ENCODE measurements around the gene TNFRSF18.

The TNFRSF18 gene

DNA sequence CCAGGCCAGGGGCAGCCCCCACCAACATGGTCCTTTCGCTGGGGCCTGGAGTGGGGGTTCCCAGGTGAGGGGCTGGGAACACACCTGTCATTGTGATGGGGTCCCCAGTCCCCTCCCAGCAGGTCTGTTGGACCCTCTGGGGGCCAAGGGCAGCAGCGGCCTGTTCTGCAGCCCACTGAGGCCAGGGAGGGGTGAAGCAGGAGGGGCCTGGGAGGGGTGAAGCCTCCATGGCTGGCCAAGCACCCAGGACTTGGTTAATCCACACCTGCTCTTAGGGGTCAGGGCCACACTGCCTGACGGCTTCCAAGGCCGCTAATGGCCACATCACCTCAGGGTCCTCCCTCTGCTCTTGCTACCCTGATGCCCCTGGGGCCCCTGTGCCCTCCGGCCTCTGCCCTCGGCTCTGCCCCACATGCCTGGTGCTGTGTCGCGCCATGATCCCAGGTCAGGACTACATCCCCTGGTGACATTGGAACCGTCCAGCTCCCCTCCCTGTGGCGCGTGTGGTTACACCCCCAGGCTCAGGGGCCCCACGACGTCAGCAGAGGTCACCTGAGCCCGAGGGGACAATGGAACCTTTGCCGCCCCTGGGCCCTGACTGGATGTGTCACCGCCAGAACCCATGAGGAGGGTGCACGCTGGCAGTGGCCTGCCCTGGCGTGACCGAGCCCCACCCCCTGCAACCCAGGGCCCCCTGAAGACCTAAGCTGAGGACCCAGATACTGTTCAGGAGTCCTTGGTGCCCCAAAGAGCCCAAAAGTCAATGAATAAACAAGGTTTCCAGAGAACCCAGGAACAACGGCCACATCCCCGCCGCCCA lies 7.0 kb downstream of the TNFRSF18 start:
- 88% methylated on average over 22 of the region's 22 CpGs for WGBS
- Histone ChIP-seq H3K9ac (ENCODE audit: low read length) (no peak overlapping the region), H3K4me1 (ENCODE audit: control insufficient read depth, insufficient read depth, low read depth, low read length) (peaks cover 38% of the 10 kb centered on the region), H3K23ac (ENCODE audit: low read length in 2 of 2) (no peak overlapping the region), H3K14ac (ENCODE audit: low read length in 2 of 2) (no peak overlapping the region), H3K9me3 (ENCODE audit: control insufficient read depth, low read length) (peaks cover 5% of the 10 kb centered on the region), H2AFZ (ENCODE audit: low read depth, low read length) (no peak overlapping the region), H3K18ac (ENCODE audit: low read depth in 1 of 2, low read length in 2 of 2) (no peak overlapping the region), H4K91ac (ENCODE audit: low read length) (no peak overlapping the region), H3K4me3 (ENCODE audit: insufficient read depth in 1 of 2, low read depth in 1 of 2, low read length in 2 of 2) (no peak overlapping the region), H4K8ac (ENCODE audit: low read length) (no peak overlapping the region), H2AK5ac (ENCODE audit: low read length, severe bottlenecking) (no peak overlapping the region), H2BK12ac (ENCODE audit: low read length in 2 of 2) (no peak overlapping the region), H3K4ac (ENCODE audit: low read depth in 1 of 2, low read length in 2 of 2) (no peak overlapping the region), H3K79me1 (replicated peaks; ENCODE audit: low read length, poor library complexity, severe bottlenecking) (no peaks in the 10 kb centered on the region), H2BK120ac (ENCODE audit: low read depth, low read length) (no peak overlapping the region), H3K27ac (ENCODE audit: low read length, poor library complexity, severe bottlenecking) (no peak overlapping the region), H3K27me3 (ENCODE audit: control insufficient read depth in 1 of 2, insufficient read depth in 1 of 2, low read length in 2 of 2) (peaks cover 0 to 38% of the 10 kb centered on the region in 2 experiments), H2BK5ac (ENCODE audit: low read depth, low read length, poor library complexity, severe bottlenecking) (no peak overlapping the region), H3K36me3 (ENCODE audit: control insufficient read depth in 1 of 2, insufficient read depth in 2 of 2, low read depth in 1 of 2, low read length in 2 of 2) (no peaks in the 10 kb centered on the region), H2BK15ac (ENCODE audit: low read depth, poor library complexity, severe bottlenecking) (no peak overlapping the region), H3K4me2 (ENCODE audit: low read length, poor library complexity, severe bottlenecking) (no peak overlapping the region)
- DNase-seq, result no peak

DNA sequence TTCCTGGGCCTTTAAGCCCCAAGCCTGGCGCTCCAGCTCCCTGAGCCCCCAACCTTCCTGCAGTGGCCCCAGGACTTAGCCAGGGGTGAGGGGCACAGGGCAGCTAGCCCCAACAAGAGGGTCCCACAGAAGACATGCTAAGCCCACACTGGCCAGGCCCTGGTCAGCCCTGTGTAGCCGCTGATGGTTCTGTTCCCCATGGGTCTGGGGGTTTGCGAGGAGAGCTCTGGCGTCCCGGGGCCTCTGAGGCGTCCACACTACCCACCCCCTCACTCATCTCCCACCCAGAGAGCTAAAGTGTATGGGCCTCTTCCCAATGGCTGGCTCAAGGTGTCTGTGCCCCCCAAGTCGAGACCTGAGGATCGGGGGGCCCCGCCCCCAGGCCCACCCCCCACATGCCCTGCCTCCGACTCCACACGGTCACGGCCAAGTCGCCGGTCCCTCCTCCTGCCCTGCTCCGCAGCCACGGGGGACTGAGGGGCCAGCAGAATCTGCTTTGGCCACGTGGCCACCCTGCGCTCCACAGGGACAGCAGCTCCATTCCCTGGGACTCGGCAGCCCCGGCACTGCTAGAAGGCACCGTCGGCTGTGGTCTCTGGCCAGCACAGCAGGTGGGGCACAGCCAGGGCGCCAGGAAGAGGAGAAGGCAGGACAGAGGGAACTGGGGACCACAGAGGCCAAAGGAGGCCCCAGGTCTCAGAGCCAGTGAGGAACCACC lies 7.8 kb downstream of the TNFRSF18 start:
- no peak overlapping the region for H3K9ac ChIP-seq (ENCODE audit: low read length)
- peaks cover 30% of the 10 kb centered on the region for H3K4me1 ChIP-seq (ENCODE audit: control insufficient read depth, insufficient read depth, low read depth, low read length)
- WGBS, result 84% methylated on average over 23 of the region's 23 CpGs
- H3K23ac ChIP-seq (ENCODE audit: low read length in 2 of 2), result no peak overlapping the region
- H3K9me3 ChIP-seq (ENCODE audit: control insufficient read depth, low read length), result peaks cover 8% of the 10 kb centered on the region
- H2BK12ac ChIP-seq (ENCODE audit: low read length in 2 of 2), result no peak overlapping the region
- H3K4me2 ChIP-seq (ENCODE audit: low read length, poor library complexity, severe bottlenecking), result no peak overlapping the region
- H3K4me3 ChIP-seq (ENCODE audit: insufficient read depth in 1 of 2, low read depth in 1 of 2, low read length in 2 of 2), result no peak overlapping the region
- H2BK120ac ChIP-seq (ENCODE audit: low read depth, low read length), result no peak overlapping the region
- no peak overlapping the region for H2BK15ac ChIP-seq (ENCODE audit: low read depth, poor library complexity, severe bottlenecking)
- H2AK5ac ChIP-seq (ENCODE audit: low read length, severe bottlenecking), result peak overlapping the region; percentile 65
- H4K8ac ChIP-seq (ENCODE audit: low read length), result no peak overlapping the region
- H3K36me3 ChIP-seq (ENCODE audit: control insufficient read depth in 1 of 2, insufficient read depth in 2 of 2, low read depth in 1 of 2, low read length in 2 of 2), result no peaks in the 10 kb centered on the region
- H3K14ac ChIP-seq (ENCODE audit: low read length in 2 of 2), result no peak overlapping the region
- H3K79me1 ChIP-seq (replicated peaks; ENCODE audit: low read length, poor library complexity, severe bottlenecking), result no peaks in the 10 kb centered on the region
- H4K91ac ChIP-seq (ENCODE audit: low read length), result no peak overlapping the region
- peak overlapping the region in 1 of 2 experiments; percentile 2 for H3K18ac ChIP-seq (ENCODE audit: low read depth in 1 of 2, low read length in 2 of 2)
- no peak overlapping the region for H3K27ac ChIP-seq (ENCODE audit: low read length, poor library complexity, severe bottlenecking)
- DNase-seq, result no peak
- H3K4ac ChIP-seq (ENCODE audit: low read depth in 1 of 2, low read length in 2 of 2), result no peak overlapping the region
- H2AFZ ChIP-seq (ENCODE audit: low read depth, low read length), result no peak overlapping the region
- H3K27me3 ChIP-seq (ENCODE audit: control insufficient read depth in 1 of 2, insufficient read depth in 1 of 2, low read length in 2 of 2), result peaks cover 0 to 32% of the 10 kb centered on the region in 2 experiments
- H2BK5ac ChIP-seq (ENCODE audit: low read depth, low read length, poor library complexity, severe bottlenecking), result no peak overlapping the region

DNA sequence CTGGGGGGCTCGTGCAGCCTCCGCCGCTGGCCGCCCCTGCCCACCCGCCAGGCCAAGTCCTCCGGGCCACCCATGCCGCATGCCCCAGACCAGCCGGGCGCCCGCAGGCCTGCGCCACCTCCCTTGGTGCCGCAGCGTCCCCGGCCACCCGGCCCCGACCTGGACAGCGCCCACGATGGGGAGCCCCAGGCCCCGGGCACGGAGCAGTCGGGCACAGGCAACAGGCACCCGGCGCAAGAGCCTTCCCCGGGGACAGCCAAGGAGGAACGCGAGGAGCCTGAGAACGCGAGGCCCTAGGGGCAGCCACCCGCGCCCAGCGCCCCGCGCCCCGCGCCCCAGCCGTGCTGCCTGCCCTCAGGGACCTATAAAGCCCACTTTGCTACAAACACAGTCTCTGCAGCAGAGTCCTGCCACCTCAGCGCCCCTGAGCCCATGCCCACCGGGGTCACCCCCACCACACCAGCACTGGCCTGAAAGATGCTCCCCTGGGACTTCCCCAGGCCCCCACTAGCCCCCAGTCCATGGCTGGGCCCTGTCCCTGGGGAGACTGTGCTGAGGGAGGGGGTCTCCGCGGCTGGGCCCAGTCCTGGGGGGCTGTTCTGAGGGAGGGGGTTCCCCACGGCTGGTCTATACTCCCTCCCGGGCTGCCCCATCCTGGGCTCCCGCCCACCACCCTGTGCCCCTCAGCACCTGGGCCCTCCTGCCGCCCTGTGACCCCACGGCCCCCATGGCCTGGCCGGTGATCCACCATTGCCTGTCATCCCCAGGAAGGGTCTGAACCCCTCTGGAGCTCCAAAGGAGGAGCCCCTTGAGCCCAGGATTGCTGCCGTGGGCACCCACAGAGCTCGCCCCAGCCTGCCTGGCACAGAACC lies 8.6 kb downstream of the TNFRSF18 start:
- Histone ChIP-seq H3K4me3 (ENCODE audit: insufficient read depth in 1 of 2, low read depth in 1 of 2, low read length in 2 of 2) (no peak overlapping the region), H2BK120ac (ENCODE audit: low read depth, low read length) (no peak overlapping the region), H4K8ac (ENCODE audit: low read length) (no peak overlapping the region), H3K9me3 (ENCODE audit: control insufficient read depth, low read length) (peaks cover 8% of the 10 kb centered on the region), H2AK5ac (ENCODE audit: low read length, severe bottlenecking) (peak overlapping the region; percentile 65), H3K14ac (ENCODE audit: low read length in 2 of 2) (no peak overlapping the region), H3K4ac (ENCODE audit: low read depth in 1 of 2, low read length in 2 of 2) (no peak overlapping the region), H3K27me3 (ENCODE audit: control insufficient read depth in 1 of 2, insufficient read depth in 1 of 2, low read length in 2 of 2) (peaks cover 0 to 24% of the 10 kb centered on the region in 2 experiments), H2BK12ac (ENCODE audit: low read length in 2 of 2) (no peak overlapping the region), H3K27ac (ENCODE audit: low read length, poor library complexity, severe bottlenecking) (no peak overlapping the region), H4K91ac (ENCODE audit: low read length) (no peak overlapping the region), H3K18ac (ENCODE audit: low read depth in 1 of 2, low read length in 2 of 2) (peak overlapping the region in 1 of 2 experiments; percentile 2), H3K9ac (ENCODE audit: low read length) (no peak overlapping the region), H2BK15ac (ENCODE audit: low read depth, poor library complexity, severe bottlenecking) (no peak overlapping the region), H3K36me3 (ENCODE audit: control insufficient read depth in 1 of 2, insufficient read depth in 2 of 2, low read depth in 1 of 2, low read length in 2 of 2) (no peaks in the 10 kb centered on the region), H3K79me1 (replicated peaks; ENCODE audit: low read length, poor library complexity, severe bottlenecking) (no peaks in the 10 kb centered on the region), H3K4me1 (ENCODE audit: control insufficient read depth, insufficient read depth, low read depth, low read length) (peaks cover 22% of the 10 kb centered on the region), H2AFZ (ENCODE audit: low read depth, low read length) (no peak overlapping the region), H3K23ac (ENCODE audit: low read length in 2 of 2) (no peak overlapping the region), H2BK5ac (ENCODE audit: low read depth, low read length, poor library complexity, severe bottlenecking) (no peak overlapping the region), H3K4me2 (ENCODE audit: low read length, poor library complexity, severe bottlenecking) (no peak overlapping the region)
- 97% methylated on average over 40 of the region's 48 CpGs for WGBS
- no peak for DNase-seq

DNA sequence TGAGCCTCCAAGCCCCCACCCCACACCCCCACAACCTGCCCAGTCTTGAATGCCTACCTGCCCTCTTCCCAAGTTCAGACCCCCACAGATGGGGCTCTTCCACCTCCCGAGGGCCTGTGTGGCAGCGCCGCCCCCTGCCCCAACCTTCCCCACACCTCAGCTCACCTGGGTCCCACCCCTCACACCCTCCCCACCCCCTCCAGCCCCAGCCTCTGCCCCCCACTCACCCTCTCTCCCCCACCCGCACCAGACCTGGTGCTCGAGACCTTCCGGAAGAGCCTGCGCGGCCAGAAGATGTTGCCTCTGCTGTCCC lies 9.2 kb downstream of the TNFRSF18 start:
- H3K4me1 ChIP-seq (ENCODE audit: control insufficient read depth, insufficient read depth, low read depth, low read length), result peaks cover 22% of the 10 kb centered on the region
- H2BK120ac ChIP-seq (ENCODE audit: low read depth, low read length), result no peak overlapping the region
- H3K79me1 ChIP-seq (replicated peaks; ENCODE audit: low read length, poor library complexity, severe bottlenecking), result no peaks in the 10 kb centered on the region
- H2BK5ac ChIP-seq (ENCODE audit: low read depth, low read length, poor library complexity, severe bottlenecking), result no peak overlapping the region
- H4K8ac ChIP-seq (ENCODE audit: low read length), result no peak overlapping the region
- no peak overlapping the region for H3K14ac ChIP-seq (ENCODE audit: low read length in 2 of 2)
- H3K27me3 ChIP-seq (ENCODE audit: control insufficient read depth in 1 of 2, insufficient read depth in 1 of 2, low read length in 2 of 2), result peaks cover 0 to 23% of the 10 kb centered on the region in 2 experiments
- WGBS, result 93% methylated on average over 8 of the region's 8 CpGs
- no peak overlapping the region for H2BK12ac ChIP-seq (ENCODE audit: low read length in 2 of 2)
- DNase-seq, result no peak
- H3K18ac ChIP-seq (ENCODE audit: low read depth in 1 of 2, low read length in 2 of 2), result no peak overlapping the region
- no peak overlapping the region for H2AK5ac ChIP-seq (ENCODE audit: low read length, severe bottlenecking)
- H4K91ac ChIP-seq (ENCODE audit: low read length), result no peak overlapping the region
- no peaks in the 10 kb centered on the region for H3K36me3 ChIP-seq (ENCODE audit: control insufficient read depth in 1 of 2, insufficient read depth in 2 of 2, low read depth in 1 of 2, low read length in 2 of 2)
- H2BK15ac ChIP-seq (ENCODE audit: low read depth, poor library complexity, severe bottlenecking), result no peak overlapping the region
- no peak overlapping the region for H3K4me3 ChIP-seq (ENCODE audit: insufficient read depth in 1 of 2, low read depth in 1 of 2, low read length in 2 of 2)
- no peak overlapping the region for H3K4me2 ChIP-seq (ENCODE audit: low read length, poor library complexity, severe bottlenecking)
- peaks cover 8% of the 10 kb centered on the region for H3K9me3 ChIP-seq (ENCODE audit: control insufficient read depth, low read length)
- no peak overlapping the region for H3K9ac ChIP-seq (ENCODE audit: low read length)
- H3K4ac ChIP-seq (ENCODE audit: low read depth in 1 of 2, low read length in 2 of 2), result no peak overlapping the region
- H2AFZ ChIP-seq (ENCODE audit: low read depth, low read length), result no peak overlapping the region
- H3K27ac ChIP-seq (ENCODE audit: low read length, poor library complexity, severe bottlenecking), result no peak overlapping the region
- H3K23ac ChIP-seq (ENCODE audit: low read length in 2 of 2), result no peak overlapping the region
